ENCODE measurements around the gene MLC1. TPM values are rescaled to one million over a fixed set of nuclear protein-coding genes. Genes with fewer than 3 reads are reported as not detected.

Gene MLC1
- total RNA-seq, 4 donors from 2014 or later, result under 0.01 to 0.70 TPM; not detected in 2

- H3K4me1 ChIP-seq, result no peaks in the 10 kb centered on the region
- no peaks in the 10 kb centered on the region for H3K36me3 ChIP-seq
- peaks cover 0 to 5% (median 0%) of the 10 kb centered on the region in 3 donors for H3K9me3 ChIP-seq
- H3K27me3 ChIP-seq, result peaks cover 0 to 59% (median 2%) of the 10 kb centered on the region in 4 donors
- 78 to 83% methylated on average over 4 to 9 of the region's 12 CpGs for WGBS, 2 donors
- H3K27ac ChIP-seq, result no peak overlapping the region
- intact Hi-C loops (cut with DNase I), result no loop called here
- no peak for DNase-seq
- TF ChIP-seq POLR2A (IDR thresholded peaks at IDR 0.05) (no peak), CTCF (IDR thresholded peaks at IDR 0.05) (no peak)
- no peak overlapping the region for H3K4me3 ChIP-seq
Measured at GRCh38 chr22:50048061-50048765, 37.0 kb downstream of the MLC1 start.

- DNase-seq, result no peak
- H3K9me3 ChIP-seq, result no peaks in the 10 kb centered on the region
- intact Hi-C loops (cut with DNase I), result no loop called here
- no peak for TF ChIP-seq CTCF (IDR thresholded peaks at IDR 0.05)
- TF ChIP-seq POLR2A (IDR thresholded peaks at IDR 0.05), result no peak
- no peaks in the 10 kb centered on the region for H3K4me1 ChIP-seq
- H3K36me3 ChIP-seq, result no peaks in the 10 kb centered on the region
- no peak overlapping the region for H3K4me3 ChIP-seq
- H3K27me3 ChIP-seq, result peaks cover 0 to 62% (median 2%) of the 10 kb centered on the region in 4 donors
- no peak overlapping the region for H3K27ac ChIP-seq
- 94% methylated on average over 3 of the region's 16 CpGs; no CpG with 5 or more reads in 1 of the 2 donors for WGBS, 2 donors
Measured at GRCh38 chr22:50047346-50047745, 37.9 kb downstream of the MLC1 start.

DNA sequence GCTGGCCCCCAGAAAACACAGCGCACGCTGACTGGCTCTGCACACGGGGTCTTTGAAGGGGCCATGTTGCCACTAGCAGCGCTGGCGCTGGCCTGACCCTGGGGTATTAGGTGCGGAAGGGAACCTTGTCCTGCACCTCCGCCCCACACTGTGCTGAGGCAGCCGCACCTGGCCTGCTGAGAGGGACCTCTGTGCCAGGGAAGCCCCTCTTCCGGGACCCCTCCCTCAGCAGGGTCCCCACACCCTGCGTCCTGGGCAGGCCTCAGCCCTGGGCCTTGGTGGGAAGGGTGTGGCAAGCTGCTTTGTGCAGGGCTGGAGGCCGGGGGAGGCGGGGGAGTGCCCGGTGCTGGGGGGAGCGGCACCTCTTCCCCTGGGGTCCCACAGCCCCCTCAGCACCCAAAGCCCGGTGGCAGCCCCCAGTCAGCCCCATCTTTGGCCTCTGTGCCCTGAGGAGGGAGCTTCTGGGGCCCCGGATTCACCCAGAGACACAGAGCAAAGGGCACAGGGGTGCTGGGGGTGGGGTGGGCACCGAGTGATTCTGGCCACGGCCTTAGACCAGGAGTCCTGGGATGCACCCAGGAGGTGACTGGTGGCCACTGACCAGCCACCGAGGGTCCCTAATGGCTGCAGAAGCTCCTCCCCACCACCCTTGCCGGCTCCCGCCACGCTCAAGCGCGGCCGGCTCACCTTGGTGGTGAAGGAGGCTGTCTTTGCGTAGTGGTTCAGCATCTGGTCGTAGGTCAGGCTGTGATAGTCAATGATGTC, 38.6 kb downstream of the MLC1 start:
- no peak overlapping the region for H3K27ac ChIP-seq
- H3K4me1 ChIP-seq, result no peaks in the 10 kb centered on the region
- H3K4me3 ChIP-seq, result no peak overlapping the region
- 40 to 80% methylated on average over 1 to 9 of the region's 27 CpGs for WGBS, 2 donors
- intact Hi-C loops (cut with DNase I), result no loop called here
- no peak for DNase-seq
- H3K9me3 ChIP-seq, result no peaks in the 10 kb centered on the region
- peaks cover 0 to 68% (median 2%) of the 10 kb centered on the region in 4 donors for H3K27me3 ChIP-seq
- H3K36me3 ChIP-seq, result no peaks in the 10 kb centered on the region
- TF ChIP-seq POLR2A (IDR thresholded peaks at IDR 0.05), result no peak
- no peak for TF ChIP-seq CTCF (IDR thresholded peaks at IDR 0.05)

GRCh38 chr22:50046019-50046415, 39.2 kb downstream of the MLC1 start:
- H3K9me3 ChIP-seq, result no peaks in the 10 kb centered on the region
- H3K27ac ChIP-seq, result no peak overlapping the region
- H3K36me3 ChIP-seq, result no peaks in the 10 kb centered on the region
- H3K4me1 ChIP-seq, result no peaks in the 10 kb centered on the region
- no peak overlapping the region for H3K4me3 ChIP-seq
- intact Hi-C loops (cut with DNase I), result no loop called here
- WGBS, 2 donors, result 60% methylated on average over 2 of the region's 19 CpGs; no CpG with 5 or more reads in 1 of the 2 donors
- DNase-seq, result no peak
- no peak for TF ChIP-seq POLR2A (IDR thresholded peaks at IDR 0.05)
- H3K27me3 ChIP-seq, result peaks cover 0 to 74% (median 2%) of the 10 kb centered on the region in 4 donors

DNA sequence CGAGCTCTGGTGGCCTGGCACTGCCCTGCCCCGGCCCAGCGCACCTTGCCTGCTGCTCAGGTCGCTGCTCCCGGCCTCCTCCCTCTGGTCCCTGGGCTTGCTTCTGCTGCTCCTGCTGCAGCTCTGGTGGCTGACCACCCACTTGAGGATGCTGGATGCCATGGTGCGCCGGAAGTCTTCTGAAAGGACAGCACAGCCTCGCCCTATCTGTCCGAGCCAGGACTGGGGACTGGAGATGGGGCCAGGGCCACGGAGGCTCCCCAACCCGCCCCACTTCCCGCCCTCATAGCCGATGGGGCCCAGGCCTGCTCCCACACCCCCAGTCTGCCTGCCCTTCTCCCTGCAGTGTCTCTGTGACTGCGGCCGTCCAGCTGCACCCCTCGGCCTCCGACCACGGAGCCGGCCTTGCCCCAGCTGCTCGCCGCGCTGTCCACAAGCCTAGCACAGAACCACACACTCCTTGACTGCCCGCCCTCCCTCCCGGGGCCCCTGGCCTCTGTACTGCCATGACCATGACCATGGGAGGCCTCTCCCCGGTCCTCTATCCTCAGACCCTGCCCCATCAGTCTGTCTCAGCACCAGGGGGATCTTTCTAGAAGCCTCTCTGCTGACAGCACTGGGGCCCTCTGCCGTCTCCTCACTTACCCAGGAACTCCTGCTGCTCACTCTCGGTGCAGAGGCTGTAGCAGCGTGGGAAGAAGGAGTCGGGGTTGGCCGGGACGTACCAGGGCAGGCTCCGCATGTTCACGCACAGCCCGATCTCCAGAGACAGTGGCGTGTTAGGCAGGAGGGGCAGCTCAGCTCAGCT, 39.8 kb downstream of the MLC1 start:
- WGBS, 2 donors, result 79 to 100% methylated on average over 2 to 3 of the region's 35 CpGs
- H3K4me1 ChIP-seq, result no peaks in the 10 kb centered on the region
- H3K27ac ChIP-seq, result no peak overlapping the region
- DNase-seq, result no peak
- H3K9me3 ChIP-seq, result no peaks in the 10 kb centered on the region
- intact Hi-C loops (cut with DNase I), result no loop called here
- no peaks in the 10 kb centered on the region for H3K36me3 ChIP-seq
- H3K27me3 ChIP-seq, result peaks cover 0 to 79% (median 2%) of the 10 kb centered on the region in 4 donors
- H3K4me3 ChIP-seq, result no peak overlapping the region
- no peak for TF ChIP-seq POLR2A (IDR thresholded peaks at IDR 0.05)

Data from esophagus squamous epithelium (tissue), 5 donors.